ENCODE measurements around the gene ENTR1.

ENTR1 gene

GRCh38 chr9:136370037-136370436 lies 40.4 kb downstream of the ENTR1 start:
- FAIRE-seq (no peak), DNase-seq (ENCODE audit: insufficient read length, low spot score) (no peak)
- TF ChIP-seq, protein P1, sequence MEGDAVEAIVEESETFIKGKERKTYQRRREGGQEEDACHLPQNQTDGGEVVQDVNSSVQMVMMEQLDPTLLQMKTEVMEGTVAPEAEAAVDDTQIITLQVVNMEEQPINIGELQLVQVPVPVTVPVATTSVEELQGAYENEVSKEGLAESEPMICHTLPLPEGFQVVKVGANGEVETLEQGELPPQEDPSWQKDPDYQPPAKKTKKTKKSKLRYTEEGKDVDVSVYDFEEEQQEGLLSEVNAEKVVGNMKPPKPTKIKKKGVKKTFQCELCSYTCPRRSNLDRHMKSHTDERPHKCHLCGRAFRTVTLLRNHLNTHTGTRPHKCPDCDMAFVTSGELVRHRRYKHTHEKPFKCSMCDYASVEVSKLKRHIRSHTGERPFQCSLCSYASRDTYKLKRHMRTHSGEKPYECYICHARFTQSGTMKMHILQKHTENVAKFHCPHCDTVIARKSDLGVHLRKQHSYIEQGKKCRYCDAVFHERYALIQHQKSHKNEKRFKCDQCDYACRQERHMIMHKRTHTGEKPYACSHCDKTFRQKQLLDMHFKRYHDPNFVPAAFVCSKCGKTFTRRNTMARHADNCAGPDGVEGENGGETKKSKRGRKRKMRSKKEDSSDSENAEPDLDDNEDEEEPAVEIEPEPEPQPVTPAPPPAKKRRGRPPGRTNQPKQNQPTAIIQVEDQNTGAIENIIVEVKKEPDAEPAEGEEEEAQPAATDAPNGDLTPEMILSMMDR (IDR thresholded peaks at IDR 0.05; ENCODE audit: insufficient read depth, missing control alignments): no peak

DNA sequence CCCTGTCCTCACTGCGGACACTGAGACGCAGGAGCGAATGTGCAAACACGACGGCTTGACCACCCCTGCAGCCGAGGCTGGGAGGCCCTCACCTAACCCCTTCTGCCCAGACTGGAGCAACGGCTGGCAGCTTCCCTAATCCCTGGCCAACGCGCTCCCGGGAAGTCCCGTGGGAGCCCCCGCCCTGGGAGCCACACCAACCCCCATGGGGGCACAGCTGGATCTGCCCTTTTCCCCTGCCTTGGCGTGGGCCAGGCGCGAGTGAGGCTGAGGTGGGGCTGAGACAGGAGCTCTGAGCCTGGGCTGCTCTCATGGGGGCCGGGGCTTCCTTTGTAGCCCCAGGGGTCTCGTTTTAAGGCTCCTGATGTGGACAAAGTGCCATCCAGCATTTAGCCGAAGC lies 42.2 kb downstream of the ENTR1 start:
- no peak for DNase-seq (ENCODE audit: insufficient read length, low spot score)
- FAIRE-seq: no peak
- TF ChIP-seq, protein P1 (IDR thresholded peaks at IDR 0.05; ENCODE audit: insufficient read depth, missing control alignments): no peak

DNA sequence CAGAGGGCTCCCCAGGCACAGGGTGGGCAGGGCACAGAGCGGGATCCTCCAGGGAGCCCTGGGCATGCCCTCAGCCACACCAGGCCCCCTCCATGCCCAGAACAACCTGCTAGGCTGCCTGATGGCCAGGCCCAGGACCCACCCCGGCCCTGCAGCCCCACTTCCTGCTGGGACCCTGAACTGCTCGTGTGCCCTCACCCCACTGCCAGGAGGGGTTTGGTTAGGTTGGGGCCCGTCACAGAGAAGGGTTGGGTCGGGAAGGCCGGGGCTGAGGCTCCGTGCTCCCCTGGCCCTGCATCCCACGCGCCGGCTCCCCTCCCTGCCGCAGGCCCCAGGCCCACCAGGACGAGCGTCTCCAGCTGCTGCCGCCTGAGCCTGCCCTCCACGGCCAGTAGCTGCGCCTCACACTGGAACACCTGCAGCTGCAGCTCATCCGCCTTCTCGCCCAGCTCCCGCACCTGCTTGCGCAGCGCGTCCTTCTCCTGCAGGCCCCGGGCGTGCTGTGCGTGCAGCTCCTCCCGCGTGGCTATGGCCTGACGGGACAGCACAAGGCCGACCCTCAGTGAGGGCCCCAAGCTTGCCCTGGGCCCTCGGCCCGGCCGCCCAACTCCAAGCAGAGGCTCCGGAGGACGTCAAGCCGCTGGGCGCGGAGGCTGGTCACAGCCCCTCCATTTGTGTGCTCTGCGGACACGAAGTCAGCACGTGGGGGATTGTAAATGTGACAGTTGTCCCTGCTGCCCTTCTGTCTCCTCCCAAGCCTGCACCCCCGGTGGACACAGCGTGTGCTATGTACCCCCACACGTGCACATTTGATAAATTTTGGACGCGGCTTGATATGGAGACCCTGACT lies 42.9 kb downstream of the ENTR1 start:
- TF ChIP-seq, protein P1 (IDR thresholded peaks at IDR 0.05; ENCODE audit: insufficient read depth, missing control alignments): no peak
- DNase-seq (ENCODE audit: insufficient read length, low spot score) (no peak), FAIRE-seq (no peak)

- FAIRE-seq (no peak), DNase-seq (ENCODE audit: insufficient read length, low spot score) (no peak)
- TF ChIP-seq, protein P1 (IDR thresholded peaks at IDR 0.05; ENCODE audit: insufficient read depth, missing control alignments): no peak
Measured at GRCh38 chr9:136366826-136367225, 43.6 kb downstream of the ENTR1 start.

DNA sequence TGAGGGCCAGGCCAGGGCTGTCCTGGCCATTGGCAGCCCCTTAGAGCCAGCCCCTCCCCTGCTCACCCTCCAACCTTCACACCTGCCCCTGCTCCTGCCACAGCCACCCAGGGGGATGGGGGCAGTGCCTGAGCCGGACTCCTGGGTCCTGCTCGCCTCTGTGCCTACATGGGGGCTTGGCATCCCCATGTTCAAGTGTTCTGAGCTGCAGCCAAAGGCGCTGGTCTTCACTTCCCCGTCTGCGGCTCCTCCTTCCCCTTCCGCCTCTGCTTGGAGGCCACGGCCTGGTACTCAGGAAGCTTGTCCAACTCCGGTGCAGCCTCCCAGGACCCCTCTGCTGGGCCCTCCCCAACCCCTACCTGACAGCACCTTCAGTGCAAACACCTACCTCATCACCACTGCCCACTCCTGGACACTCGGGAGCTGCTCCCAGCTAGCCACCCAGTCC lies 44.6 kb downstream of the ENTR1 start:
- DNase-seq (ENCODE audit: insufficient read length, low spot score) (no peak), FAIRE-seq (no peak)

GRCh38 chr9:136364942-136365774 lies 45.3 kb downstream of the ENTR1 start:
- FAIRE-seq (no peak), DNase-seq (ENCODE audit: insufficient read length, low spot score) (no peak)
- TF ChIP-seq, protein P1 (IDR thresholded peaks at IDR 0.05; ENCODE audit: insufficient read depth, missing control alignments): no peak

More for the DNA sequence above, 44.6 kb downstream of the ENTR1 start:
- TF ChIP-seq, protein P1 (IDR thresholded peaks at IDR 0.05; ENCODE audit: insufficient read depth, missing control alignments): no peak
